Midbrain (tissue), 1 donor: Measurements from ENCODE around the gene GNG12.

Source experiments
- DNase-seq: peaks from one replicate; lab custom pipeline; 2025; lab: John Stamatoyannopoulos, UW

Gene GNG12

GRCh38 chr1:67815303-67816094 is 17.8 kb downstream of the GNG12 start:
- DNase-seq, result no peak

- DNase-seq, result peak; percentile 13
These were observed 19.0 kb downstream of the GNG12 start for GRCh38 chr1:67814121-67814772.

DNA sequence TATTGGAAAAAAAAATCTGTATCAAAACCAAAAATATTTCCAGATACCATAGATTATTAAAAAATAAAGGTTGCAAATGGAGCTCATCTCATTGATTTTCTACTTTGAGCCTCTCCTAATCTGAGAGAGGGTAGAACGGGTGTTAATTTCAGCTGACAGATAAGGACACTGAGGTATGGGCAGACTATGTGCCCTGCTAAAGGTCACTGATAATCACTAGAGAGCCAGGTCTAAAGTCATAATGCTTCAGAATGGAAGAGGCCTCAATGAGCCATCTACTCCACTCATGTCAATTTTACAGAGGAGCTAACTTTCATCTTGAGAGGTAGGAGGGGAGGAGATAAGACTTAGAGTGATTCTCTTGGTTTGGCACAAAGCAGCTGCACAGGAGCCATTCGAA is 21.0 kb downstream of the GNG12 start:
- no peak for DNase-seq

DNA sequence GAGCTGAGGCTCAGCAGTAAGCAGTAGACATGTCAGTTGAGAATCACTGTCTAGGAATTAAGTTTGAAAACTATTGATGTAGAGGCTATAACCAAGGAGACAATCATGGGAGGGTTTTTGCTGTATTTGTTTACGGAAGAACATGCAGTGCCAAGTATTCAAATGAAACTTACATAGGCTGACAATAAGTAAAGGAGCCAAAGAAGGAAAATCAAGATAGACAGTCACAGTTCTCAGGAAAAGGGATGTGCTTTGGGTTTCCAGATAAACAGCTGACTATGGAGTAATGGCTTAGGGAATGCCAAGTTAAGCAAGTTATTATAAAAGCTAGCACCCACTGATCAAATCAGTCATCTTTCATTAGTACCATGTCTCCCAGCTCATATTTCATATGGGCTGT is 21.5 kb downstream of the GNG12 start:
- DNase-seq, result no peak

- no peak for DNase-seq
These were observed 23.4 kb downstream of the GNG12 start for GRCh38 chr1:67809887-67810286.

- no peak for DNase-seq
These were observed 26.0 kb downstream of the GNG12 start for GRCh38 chr1:67807282-67807681.

DNA sequence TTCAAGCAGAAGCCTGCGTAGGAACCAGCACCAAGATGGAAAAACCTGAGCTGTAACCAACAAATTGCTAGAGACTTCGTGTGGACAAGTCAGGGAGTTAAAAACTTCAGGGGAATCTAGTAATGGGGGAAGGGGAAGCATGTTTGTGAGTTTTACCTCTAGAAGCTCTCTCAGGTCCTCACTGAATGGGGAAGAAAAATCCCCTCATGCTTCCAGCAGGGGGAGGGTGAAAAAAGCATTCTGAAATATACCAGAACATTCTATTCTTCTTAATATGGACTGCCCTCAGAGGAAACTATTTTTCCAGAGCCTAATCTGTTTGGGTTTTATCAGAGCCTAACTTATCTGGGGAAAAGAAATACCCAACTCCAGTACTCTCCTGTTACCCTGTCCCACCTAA is 28.6 kb downstream of the GNG12 start:
- no peak for DNase-seq

DNA sequence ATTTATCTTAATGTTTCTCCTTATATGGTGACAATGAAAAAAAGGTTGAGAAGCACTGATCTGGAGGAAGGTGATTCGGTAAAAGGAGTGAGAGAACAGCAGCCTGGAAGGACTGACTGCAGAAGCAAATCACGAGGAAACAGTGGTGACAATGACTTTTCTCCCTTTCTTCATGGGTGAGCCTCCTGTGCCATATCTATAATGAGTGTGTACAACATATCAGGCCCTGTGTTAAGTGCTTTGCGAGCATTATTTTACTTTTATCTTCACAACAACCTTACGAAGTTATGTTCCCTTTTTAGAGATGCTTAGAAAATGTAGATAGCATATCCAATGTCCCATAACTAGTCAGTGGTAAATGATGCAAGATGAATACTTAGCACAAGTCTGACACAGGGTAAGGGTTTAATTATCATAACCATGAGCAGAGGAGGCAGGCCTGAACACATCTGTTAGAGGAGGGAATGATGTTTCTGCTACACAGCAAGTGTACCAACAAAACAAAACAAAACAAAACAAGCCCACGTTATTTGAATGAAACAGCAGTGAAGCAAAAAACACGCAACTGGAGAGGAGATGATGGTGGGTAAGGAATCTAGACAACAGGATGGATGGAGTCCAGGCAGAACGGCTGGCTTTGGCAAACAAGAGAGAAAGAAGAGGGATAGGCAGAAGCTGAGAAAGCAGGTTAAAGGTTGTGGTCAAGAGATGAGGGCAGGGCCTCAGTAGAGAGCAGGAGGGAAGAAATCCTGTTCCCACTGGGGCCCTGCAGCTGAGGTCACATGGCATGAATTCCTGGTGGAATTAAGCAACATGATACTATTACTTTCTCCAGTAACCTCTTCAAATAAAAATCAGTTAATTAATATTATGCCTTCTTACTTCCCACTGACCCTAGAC is 29.6 kb downstream of the GNG12 start:
- DNase-seq, result no peak

GRCh38 chr1:67802565-67802964 is 30.7 kb downstream of the GNG12 start:
- DNase-seq, result no peak

DNA sequence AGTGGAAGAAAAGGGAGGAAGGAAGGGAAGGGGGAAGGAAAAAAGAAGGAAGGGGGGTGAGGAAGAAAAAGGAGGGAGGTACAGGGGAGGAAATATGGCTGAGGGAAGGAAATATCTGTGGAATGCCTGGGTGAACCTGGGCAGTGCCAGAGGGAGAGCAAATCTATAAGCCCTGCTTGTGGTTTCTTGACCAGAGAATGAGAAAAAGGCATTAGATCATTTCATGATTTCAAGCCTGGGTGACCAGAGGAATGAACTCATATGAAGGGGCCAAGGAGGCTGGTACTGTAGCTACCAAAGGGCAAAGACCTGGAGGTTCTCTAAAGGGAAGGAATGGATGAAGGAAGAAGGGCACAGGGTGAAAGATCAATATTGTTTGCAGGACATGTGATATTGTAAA is 31.4 kb downstream of the GNG12 start:
- DNase-seq, result no peak

GRCh38 chr1:67795179-67795912 is 37.9 kb downstream of the GNG12 start:
- DNase-seq, result no peak

DNA sequence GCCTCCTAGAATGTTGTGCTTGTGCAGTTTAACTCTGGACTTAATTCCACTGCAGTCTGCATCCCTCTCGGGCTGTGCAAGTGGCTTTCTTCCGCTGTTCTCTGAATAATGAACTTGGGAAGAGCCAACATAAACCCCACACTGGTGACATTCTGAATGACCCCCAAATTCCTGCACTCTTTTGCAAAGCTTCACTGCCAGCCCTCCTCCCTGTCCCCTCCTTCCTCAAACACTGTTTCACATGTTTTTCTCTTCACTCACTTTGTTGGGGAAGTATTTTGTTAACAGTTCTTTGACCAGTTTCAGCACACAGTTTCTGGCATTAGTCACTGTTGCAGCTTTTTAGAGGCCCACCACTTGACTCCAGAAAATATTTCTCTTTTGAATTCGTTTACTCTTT is 39.7 kb downstream of the GNG12 start:
- no peak for DNase-seq

DNA sequence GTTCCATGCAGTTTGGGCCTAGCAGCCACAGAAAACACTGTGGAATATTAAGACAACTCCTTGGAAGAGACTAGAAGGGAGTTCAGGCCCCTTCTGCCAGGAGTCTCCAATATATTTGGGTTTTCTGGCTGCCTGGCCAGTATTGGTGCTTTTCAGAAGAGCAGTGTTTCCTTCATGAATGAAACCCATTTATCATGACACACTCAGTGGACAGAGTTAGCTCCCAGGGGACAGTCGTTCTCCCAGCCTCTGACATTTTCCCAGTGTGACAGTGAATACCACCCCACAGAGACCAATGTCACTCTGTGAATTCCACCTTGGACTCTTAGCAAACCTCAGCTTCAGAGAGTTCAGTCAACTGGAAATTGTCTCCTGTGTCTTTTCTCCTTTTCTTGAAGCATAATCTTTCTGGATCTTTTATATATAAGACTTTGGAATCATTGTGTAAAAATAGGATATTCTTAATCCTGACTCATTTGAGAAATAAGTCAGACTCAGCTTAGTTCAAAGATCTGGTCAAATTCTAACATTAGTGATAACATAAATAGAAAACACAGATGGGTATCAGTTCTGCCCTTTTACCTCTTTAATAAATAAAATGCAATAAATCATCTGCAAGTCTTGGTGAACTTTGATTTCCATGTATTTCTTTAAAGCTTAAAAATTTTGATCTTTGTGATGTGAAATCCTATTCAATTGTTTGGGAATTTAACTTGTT is 40.4 kb downstream of the GNG12 start:
- DNase-seq, result peak; percentile 13

DNA sequence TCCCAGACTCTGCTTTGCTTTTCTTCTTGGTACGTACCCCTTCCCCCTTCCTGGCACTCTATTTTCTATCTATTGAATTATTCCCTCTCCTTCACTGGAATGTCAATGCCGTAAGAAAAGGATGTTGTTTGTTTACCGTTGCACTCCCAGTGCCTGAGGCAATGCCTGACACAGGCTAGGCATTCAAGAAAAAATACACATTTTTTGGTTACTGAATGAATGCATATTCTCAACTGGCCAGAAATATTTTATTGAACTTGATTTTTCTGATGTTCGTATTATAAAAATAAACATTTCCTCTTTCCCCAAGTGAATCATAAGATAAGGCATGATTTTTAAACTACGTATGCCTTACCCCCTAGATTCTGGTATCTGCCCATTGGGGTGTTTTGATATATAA is 41.2 kb downstream of the GNG12 start:
- no peak for DNase-seq

DNA sequence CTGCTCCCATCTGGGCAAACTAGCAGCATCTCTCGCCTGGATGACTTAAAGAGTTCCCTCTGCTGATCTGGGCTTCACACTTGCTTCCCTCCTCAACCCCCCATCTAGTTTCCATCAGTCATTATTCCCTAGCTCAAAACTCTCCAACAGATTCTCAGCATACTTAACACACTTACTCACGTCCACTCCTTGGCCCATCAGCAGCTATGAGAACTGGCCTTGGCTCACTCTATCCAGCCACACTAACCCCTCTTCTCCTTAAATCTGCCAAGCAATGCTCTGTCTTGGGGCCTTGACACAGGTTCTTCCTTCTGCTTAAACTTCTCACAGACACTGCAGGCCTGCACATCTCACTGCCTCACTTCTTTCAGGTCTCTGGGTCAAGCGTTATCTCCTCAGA is 41.6 kb downstream of the GNG12 start:
- no peak for DNase-seq

- DNase-seq, result no peak
These were observed 42.0 kb downstream of the GNG12 start for GRCh38 chr1:67791261-67791660.

DNA sequence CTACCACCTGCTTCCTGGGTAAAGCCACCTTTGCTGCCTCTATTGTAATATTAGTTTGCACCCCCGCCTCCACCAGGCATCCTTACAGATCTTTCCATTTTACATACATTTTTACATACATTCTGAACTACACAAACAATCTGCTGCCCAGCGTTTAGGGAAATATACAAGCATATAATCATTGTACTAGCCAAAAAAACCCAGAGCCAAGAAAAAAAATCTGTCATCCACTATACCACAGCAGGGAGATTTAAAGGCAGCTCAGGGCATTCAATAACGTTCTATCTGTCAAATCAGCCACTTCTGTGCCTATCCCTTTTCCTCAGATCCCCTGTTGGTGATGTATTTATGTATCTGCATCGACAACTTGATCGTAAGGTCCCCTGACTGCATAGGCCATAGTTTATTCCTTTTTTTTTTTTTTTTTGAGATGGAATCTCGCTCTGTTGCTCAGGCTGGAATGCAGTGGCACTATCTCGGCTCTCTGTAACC is 43.0 kb downstream of the GNG12 start:
- DNase-seq, result no peak

GRCh38 chr1:67789551-67789950 is 43.7 kb downstream of the GNG12 start:
- DNase-seq, result no peak

GRCh38 chr1:67788904-67789303 is 44.4 kb downstream of the GNG12 start:
- no peak for DNase-seq

GRCh38 chr1:67788238-67788790 is 45.0 kb downstream of the GNG12 start:
- no peak for DNase-seq

GRCh38 chr1:67787746-67788145 is 45.5 kb downstream of the GNG12 start:
- DNase-seq, result no peak
